DMS79 treated with DMSO at 0.1 percent for 48 hours (cell line): Measurements from ENCODE around the gene SARDH.
A peak's percentile ranks its signal among the peaks of the same experiment; 100 is the strongest.
"Not testable (repeated sequence)": the region's sequence is repeated elsewhere in the genome, so short reads cannot be mapped to it uniquely, and the experiment has no call there.

Source experiments
- DNase-seq: peaks from one replicate; lab custom pipeline; 2025; lab: John Stamatoyannopoulos, UW

Gene SARDH

DNA sequence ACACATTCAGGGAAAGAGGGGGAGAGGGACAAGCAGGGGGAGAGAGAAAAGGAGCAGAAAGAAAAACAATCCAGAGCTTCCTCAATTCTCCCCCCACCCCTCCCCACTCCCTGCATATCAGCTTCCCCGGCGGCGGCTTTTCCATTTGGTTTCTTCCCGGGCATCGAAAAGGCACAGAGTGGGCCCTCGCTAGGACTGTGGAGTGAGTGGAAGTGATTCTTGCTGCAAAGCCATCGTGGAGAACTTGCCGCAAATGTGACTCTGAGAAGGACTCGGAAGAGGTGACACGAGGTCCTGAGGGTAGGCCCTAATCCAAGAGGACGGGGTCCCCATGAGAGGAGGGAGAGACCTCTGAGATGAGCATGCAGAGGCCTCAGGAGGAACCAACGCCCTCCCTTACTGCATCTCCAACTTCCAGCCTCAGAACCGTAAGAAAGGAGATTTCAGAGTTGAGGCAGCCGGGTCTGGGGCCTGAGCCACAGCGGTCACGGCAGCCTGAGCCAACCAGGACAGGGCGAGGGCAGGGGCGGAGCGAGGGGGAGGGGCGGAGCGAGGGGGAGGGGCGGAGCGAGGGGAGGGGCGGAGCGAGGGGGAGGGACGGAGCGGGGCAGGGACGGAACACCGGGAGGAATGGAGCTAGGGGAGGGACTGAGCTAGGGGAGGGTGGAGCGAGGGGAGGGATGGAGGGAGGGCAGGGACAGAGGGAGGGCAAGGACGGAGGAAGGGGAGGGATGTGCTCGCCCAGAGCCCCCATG lies 21.2 kb upstream of the SARDH start:
- no peak for DNase-seq

DNA sequence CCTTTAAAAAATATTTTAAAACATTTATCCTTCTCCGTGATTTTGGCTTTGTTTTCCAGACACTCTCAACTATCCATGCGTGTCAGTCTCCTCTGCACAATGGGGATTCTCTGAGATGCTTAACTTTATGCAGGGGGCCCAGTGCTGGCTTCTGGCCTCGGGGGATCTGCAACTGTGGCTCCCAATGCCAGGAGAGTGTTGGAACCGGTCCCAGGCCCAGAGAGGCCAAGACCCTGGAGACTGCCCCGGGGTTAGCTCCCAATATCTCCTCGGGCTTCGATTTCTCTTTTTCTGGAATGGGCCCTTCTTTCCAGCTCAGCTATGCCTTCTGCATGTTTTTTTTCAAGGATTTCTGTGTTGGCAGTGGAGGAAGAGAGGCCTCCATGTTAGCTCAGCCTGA lies 20.1 kb upstream of the SARDH start:
- DNase-seq = no peak

- no peak for DNase-seq
Measured at GRCh38 chr9:133754688-133755227, 16.6 kb upstream of the SARDH start.

- DNase-seq = no peak
Measured at GRCh38 chr9:133754187-133754586, 16.0 kb upstream of the SARDH start.

- no peak for DNase-seq
Measured at GRCh38 chr9:133752739-133753446, 14.7 kb upstream of the SARDH start.

DNA sequence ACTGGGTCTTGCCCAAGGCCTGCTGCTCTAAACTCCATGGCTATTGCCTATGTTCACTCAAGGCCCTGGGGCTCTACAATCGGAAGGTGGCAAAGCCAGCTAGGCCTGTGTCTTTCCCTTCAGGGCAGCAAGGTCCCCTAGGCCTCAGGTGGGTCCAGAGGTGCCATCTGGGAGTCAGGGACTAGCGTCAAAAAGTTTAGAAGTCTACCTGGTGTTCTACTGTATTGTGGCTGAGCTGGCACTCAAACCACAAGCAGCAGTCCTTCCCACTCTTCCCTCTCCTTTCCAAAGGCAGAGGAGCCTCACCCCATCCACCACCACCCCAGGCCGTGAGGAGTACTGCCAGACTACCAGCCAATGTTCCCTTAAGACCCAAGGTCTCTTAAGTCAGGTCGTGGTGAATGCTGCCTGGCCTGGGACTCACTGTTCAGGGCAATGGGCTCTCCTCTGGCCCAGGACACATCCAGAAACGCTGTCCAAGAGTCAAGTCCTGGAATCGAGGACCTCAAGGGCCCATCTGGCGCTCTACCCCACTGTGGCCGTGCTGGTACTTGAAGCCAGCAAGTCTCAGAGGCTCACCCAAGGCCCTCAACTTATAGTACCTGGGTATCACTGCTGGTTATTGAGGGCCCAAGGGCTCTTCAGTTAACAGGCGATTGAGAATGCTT lies 13.0 kb upstream of the SARDH start:
- no peak for DNase-seq

DNA sequence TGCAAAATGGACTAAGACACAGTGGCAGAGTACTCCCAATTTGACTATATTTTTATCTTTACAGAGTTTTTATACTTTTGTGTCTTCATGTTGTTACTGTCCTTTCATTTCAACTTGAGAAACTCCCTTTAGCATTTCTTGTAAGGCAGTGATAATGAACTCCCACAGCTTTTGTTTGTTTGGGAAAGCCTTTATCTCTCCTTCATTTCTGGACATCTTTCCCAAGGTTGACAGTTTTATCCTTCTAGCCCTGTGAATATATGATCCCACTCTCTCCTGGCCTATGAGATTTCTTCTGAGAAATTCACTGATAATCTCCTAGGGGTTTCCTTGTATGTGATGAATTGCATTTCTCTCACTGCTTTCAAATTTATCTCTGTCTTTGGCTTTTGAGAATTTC lies 9.2 kb upstream of the SARDH start:
- no peak for DNase-seq

DNA sequence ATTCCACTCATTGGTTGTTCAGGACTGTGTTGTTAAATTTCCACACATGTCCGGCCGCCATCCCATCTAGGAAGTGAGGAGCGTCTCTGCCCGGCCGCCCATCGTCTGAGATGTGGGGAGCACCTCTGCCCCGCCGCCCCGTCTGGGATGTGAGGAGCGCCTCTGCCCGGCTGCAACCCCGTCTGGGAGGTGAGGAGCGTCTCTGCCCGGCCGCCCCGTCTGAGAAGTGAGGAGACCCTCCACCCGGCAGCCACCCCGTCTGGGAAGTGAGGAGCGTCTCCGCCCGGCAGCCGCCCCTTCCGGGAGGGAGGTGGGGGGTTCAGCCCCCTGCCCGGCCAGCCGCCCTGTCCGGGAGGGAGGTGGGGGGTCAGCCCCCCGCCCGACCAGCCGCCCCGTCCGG lies 6.4 kb upstream of the SARDH start:
- DNase-seq = not testable (repeated sequence)

DNA sequence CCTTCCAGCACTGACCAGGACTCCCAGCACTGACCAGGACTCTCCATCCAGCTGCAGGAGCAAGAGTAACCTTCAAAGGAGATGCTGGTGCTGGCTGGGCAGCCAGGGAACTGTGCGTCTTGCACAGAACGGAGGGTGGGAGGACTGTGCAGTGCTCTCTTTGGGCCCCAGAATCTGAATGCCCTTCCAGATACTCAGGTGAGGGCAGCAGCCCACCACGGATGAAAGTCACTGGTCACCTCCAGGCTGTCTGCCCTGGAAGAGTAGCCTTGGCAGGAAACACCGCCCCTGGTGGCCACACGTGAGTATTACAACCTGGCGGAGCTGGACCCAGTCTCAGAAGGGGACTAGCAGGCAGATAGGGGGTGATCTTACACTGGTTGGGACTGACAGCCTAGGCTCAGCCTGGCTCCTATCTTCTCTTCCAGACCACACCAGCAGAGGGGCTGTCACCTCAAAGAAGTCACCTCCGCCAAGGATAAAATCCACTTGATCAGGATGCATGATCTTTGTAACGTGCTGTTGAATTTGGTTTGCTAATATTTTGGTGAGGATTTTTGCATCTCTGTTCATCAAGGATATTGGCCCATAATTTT lies 4.8 kb upstream of the SARDH start:
- DNase-seq = peak; percentile 57

DNA sequence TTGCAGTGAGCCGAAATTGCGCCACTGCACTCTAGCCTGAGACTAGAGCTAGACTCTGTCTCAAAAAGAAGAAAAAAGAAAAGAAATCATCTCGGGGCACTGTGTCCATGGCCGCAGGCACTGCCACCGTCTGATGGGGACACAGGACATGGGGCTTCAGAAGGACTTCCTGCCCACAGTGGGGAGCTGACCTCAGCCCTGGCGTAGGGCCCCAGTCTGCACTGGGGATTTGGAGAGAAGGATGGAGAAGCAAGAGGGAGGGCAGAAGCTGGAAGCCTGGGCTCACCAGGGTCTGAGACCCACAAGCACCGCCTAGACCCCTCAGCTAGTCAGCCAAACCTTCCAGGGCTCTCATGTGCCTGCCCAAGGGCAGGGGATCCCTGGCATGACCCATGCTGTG lies 4.1 kb upstream of the SARDH start:
- DNase-seq = no peak

DNA sequence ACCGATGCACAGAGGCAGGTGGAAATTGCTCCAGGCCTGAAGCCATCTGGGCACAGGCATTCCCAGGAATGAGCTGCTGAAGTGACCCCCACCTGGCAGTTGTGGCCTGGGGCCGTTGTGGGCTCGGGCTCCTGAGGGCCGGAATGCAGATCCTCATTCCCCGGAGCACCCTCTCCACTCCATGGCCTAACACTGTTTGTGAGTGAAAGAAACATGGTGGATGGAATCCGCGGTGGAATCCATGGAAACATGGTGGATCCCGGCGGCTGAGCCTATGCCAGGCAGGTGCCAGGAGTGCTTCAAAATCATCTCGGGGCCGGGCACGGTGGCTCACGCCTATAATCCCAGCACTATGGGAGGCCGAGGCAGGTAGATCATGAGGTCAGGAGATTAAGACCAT lies 3.6 kb upstream of the SARDH start:
- DNase-seq = no peak

- no peak for DNase-seq
Measured at GRCh38 chr9:133740911-133741310, 2.8 kb upstream of the SARDH start.

GRCh38 chr9:133739408-133740280 lies 1.5 kb upstream of the SARDH start:
- DNase-seq = no peak

DNA sequence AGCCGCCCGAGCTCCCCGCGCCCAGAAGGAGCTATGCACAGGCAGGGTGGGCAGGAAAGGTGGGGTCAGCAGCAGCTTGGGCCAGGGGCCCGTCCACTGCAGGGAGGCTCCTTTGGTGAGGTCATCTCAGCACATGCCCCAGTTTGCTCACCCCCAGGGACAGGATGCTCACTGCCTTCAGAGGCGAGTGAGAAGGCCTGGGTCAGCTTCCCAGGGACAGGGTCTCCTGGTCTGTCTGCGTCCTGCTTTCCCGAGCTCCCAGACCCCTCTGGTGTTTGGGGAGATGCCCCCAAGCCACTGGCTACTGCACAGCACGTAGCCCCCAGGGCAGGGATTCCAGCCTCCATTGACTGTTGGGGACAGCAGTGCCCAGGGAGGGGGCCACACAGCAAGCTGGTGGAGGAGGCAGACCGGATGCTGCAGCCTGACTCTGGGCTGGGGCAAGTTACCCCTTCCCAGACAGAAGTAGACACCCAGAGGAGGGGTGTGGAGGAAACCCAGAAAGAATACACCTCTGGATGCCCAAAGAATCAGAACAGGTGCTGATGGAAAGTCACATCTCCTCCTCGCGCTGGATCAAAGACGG lies 581 bp upstream of the SARDH start:
- no peak for DNase-seq

DNA sequence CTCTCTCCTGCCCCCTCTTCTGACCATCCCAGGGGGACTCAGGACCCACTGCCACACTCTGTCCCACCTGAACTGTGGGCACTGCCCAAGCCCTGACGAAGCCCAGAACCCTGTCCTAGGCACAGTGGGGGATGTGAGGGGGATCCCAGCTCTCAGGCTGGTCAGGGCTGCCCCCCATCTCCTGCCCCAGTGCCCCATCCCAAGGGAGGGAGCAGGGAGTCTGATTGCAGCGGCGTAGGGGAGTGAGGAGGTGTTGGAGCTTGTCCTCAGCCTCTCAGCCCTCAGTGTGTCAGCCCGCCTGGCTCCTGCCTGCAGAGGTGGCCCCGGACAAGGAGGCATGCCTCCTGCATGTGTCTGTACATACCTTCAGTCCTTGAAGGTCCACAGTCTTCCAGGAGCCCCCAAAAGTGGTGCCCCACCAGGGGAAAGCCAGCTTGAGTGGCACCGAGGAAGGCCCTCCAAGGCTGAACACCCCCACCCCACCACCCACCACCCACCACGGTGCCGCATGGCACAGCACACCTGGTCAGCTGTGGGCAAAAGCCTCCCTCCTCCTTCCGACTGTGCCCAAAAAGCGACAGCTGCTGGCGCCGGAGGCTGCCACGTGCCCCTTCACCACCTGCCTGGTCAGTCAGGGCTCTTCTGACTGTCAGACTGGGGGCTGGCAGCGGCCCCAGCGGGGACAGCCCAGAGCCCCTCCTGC lies 930 bp downstream of the SARDH start:
- peak; percentile 64 for DNase-seq

DNA sequence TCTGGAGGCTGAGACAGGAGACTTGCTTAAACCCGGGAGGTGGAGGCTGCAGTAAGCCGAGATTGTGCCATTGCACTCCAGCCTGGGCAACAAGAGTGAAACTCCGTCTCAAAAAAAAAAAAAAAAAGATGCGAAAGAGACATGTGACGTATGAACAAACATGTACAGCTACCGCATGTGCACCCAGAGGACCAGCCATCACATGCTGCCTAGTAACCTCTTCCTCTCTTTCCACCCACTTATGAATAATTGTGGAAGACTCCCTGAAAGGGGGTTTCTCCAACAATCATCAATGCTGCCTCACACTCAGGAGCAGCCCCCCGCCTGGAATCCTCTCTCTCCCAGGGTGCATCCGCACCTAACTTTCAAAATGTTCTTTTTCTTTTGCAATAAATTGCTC lies 2.2 kb downstream of the SARDH start:
- no peak for DNase-seq

DNA sequence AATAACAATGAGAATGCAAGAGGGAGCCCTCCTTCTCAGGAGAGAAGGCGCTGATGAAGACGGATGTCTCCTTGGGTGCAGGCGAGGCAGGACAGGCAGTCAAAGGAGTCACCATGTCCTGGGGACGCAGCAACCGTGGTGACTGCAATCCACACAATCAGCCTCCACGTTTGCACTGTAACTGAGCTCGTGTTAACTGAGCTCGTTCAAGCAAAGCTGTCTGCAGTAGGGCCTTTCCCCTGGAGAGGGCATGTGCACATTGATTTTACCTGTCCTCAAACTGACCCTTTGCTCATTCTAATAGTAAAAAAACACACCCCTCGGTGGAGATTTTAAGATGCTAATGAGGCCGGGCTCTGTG lies 2.8 kb downstream of the SARDH start:
- no peak for DNase-seq

GRCh38 chr9:133734590-133735414 lies 3.4 kb downstream of the SARDH start:
- DNase-seq = no peak

DNA sequence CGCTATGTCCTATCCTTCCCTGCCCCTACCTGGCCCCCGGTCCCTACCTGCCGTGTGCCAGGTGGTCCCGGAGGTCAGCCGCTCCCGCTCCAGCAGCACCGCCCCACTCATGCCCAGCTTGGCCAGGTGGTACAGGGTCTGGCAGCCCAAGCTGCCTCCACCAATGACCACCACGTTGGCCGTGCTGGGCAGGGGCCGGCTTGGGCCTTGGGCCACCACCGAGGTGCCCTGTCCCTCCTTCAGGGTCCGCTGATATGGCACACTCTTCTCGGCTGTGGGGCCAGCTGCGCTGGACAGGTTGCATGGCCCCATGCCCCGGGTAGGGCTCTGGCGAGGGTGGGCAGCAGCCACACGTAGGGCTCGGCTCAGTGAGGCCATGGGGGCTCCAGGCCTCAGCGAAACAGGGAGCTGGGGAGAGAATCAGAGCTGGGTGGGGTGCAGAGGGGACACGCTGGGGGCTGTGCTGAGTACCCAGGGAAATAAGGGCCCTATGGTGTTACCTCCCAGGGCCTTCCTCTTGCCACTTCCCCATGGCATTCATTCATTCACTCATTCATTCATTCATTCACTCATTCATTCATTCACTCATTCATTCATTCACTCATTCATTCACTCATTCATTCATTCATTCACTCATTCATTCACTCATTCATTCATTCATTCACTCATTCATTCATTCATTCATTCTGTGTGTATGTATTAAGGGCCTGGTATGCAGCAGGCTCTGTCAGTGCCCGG lies 4.2 kb downstream of the SARDH start:
- no peak for DNase-seq
